ENCODE results near the gene KLF1. TPM values are rescaled to one million over a fixed set of nuclear protein-coding genes. Genes with fewer than 3 reads are reported as not detected.

The KLF1 gene
- total RNA-seq, 4 donors from 2014 or later = not detected

DNA sequence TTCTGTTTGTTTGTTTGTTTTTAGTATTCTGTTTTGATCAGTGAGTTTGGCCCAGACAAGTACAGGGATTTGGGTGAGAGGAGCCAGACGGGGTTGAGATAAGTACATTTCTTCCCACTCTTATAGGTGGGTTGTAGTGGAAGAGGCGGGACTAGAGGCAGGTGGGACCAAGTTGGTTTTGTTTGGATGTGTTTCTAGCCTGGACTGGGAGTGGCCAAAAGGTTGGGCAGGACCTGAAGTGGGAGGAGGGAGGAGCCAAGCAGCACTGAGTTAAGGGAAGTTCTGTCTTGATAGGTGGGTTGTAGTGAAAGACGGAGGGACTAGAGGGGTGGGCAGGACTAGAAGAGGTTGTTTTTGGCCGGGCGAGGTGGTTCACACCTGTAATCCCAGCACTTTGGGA lies 14.7 kb downstream of the KLF1 start:
- TF ChIP-seq POLR2AphosphoS5 (IDR thresholded peaks at IDR 0.05) = no peak
- TF ChIP-seq, protein P1, sequence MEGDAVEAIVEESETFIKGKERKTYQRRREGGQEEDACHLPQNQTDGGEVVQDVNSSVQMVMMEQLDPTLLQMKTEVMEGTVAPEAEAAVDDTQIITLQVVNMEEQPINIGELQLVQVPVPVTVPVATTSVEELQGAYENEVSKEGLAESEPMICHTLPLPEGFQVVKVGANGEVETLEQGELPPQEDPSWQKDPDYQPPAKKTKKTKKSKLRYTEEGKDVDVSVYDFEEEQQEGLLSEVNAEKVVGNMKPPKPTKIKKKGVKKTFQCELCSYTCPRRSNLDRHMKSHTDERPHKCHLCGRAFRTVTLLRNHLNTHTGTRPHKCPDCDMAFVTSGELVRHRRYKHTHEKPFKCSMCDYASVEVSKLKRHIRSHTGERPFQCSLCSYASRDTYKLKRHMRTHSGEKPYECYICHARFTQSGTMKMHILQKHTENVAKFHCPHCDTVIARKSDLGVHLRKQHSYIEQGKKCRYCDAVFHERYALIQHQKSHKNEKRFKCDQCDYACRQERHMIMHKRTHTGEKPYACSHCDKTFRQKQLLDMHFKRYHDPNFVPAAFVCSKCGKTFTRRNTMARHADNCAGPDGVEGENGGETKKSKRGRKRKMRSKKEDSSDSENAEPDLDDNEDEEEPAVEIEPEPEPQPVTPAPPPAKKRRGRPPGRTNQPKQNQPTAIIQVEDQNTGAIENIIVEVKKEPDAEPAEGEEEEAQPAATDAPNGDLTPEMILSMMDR (IDR thresholded peaks at IDR 0.05) = no peak
- no peak for TF ChIP-seq EP300 (IDR thresholded peaks at IDR 0.05)
- TF ChIP-seq POLR2A (IDR thresholded peaks at IDR 0.05) = no peak
- H3K4me3 ChIP-seq = no peak overlapping the region
- no peaks in the 10 kb centered on the region for H3K27me3 ChIP-seq
- peaks cover 21% of the 10 kb centered on the region for H3K36me3 ChIP-seq
- peaks cover 5% of the 10 kb centered on the region for H3K4me1 ChIP-seq
- 73% methylated on average over 5 of the region's 5 CpGs for WGBS
- H3K27ac ChIP-seq = no peak overlapping the region
- no peak for DNase-seq (ENCODE audit: low spot score in 2 of 2)
- H3K9me3 ChIP-seq = no peaks in the 10 kb centered on the region

DNA sequence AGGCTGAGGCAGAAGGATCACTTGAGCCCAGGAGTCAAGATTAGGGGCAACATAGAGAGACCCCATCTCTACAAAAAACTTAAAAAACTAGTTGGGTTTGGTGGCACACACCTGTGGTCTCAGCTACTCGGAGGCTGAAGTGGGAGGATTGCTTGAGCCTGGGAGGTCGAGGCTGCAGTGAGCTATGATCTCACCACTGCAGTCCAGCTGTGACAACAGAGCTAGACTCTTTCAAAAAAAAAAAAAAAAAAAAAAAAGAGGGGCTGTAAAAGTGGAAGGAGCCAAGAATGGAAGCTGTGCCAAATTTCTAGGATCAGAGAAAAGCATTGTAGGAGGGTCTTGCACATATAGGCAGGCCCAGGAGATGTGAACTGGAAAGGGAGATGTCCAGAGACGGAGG lies 15.3 kb downstream of the KLF1 start:
- Histone ChIP-seq H3K27ac (no peak overlapping the region), H3K36me3 (peaks cover 16% of the 10 kb centered on the region), H3K9me3 (no peaks in the 10 kb centered on the region), H3K4me1 (peaks cover 10% of the 10 kb centered on the region), H3K27me3 (no peaks in the 10 kb centered on the region), H3K4me3 (no peak overlapping the region)
- TF ChIP-seq POLR2AphosphoS5 (IDR thresholded peaks at IDR 0.05) = no peak
- TF ChIP-seq EP300 (IDR thresholded peaks at IDR 0.05) = no peak
- TF ChIP-seq, protein P1 (IDR thresholded peaks at IDR 0.05) = no peak
- TF ChIP-seq POLR2A (IDR thresholded peaks at IDR 0.05) = no peak
- DNase-seq (ENCODE audit: low spot score in 2 of 2) = no peak
- WGBS = 82% methylated on average over 3 of the region's 3 CpGs

DNA sequence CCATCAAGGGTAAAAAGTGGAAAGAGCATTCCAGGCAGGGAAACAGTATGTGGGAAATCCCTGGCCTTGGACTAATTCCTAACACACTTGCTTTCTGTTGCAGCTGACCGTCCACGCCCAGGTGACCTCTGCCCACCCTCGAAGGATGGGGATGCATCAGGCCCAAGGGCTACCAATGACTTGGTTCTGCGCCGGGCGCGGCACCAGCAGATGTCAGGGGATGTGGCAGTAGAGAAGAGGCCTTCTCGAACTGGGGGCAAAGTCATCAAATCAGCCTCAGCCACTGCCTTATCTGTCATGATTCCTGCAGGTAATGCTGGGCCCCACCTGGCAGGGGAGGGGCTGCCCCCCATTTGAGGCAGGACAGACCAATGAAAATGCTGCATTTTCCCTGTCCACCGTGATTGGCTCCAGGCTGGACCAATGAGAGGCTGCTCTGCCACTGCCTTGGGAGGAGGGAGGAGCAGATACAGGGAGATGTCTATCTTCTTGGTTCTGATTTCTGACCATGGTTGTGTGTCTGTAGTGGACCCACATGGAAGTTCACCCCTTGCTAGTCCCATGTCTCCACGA lies 18.4 kb downstream of the KLF1 start:
- 93% methylated on average over 10 of the region's 10 CpGs for WGBS
- H3K36me3 ChIP-seq = no peaks in the 10 kb centered on the region
- H3K4me3 ChIP-seq = no peak overlapping the region
- no peaks in the 10 kb centered on the region for H3K9me3 ChIP-seq
- no peak overlapping the region for H3K27ac ChIP-seq
- DNase-seq (ENCODE audit: low spot score in 2 of 2) = no peak
- H3K27me3 ChIP-seq = no peaks in the 10 kb centered on the region
- peaks cover 10% of the 10 kb centered on the region for H3K4me1 ChIP-seq
- TF ChIP-seq, protein P1 (IDR thresholded peaks at IDR 0.05) = no peak
- no peak for TF ChIP-seq POLR2AphosphoS5 (IDR thresholded peaks at IDR 0.05)
- TF ChIP-seq EP300 (IDR thresholded peaks at IDR 0.05) = no peak
- TF ChIP-seq POLR2A (IDR thresholded peaks at IDR 0.05) = no peak

DNA sequence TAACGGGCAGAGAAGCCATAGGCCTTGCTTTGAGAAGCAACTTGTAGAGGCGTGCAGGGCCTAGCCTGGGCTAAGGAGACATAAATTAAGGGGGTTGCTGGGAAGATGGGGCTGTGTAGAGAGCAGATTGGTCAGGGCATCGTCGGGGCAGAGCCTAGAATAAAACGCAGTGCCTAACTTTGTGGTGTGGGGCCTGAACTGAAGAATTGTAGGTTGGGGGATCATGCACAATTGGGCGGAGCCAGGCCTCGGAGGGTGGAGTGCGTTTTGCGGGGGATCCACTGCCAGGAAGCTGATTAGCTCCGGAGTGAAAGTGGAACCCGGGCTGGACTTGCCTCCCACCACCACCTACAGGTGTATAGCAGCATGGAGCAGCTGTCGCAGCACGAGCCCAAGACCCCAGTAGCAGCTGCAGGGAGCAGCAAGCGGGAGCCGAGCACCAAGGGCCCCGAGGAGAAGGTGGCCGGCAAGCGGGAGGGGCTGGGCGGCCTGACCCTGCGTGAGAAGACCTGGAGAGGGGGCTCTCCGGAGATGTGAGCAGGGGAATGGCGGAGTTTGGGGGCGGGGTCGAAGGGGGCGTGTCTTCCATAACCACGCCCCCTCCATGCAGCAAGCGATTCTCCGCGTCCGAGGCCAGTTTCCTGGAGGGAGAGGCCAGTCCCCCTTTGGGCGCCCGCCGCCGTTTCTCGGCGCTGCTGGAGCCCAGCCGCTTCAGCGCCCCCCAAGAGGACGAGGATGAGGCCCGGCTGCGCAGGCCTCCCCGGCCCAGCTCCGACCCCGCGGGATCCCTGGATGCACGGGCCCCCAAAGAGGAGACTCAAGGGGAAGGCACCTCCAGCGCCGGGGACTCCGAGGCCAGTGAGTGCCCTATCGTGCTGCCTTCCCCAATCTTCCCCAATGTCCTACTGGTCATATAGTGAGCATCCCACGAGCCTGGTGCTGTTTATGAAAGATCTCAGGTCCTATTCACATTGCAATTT lies 19.6 kb downstream of the KLF1 start:
- Histone ChIP-seq H3K4me1 (peaks cover 10% of the 10 kb centered on the region), H3K36me3 (no peaks in the 10 kb centered on the region), H3K9me3 (no peaks in the 10 kb centered on the region), H3K4me3 (peak overlapping the region; percentile 46), H3K27ac (no peak overlapping the region), H3K27me3 (no peaks in the 10 kb centered on the region)
- DNase-seq (ENCODE audit: low spot score in 2 of 2) = peak in 1 of 2 donors; percentile 75
- TF ChIP-seq, protein P1 (IDR thresholded peaks at IDR 0.05) = no peak
- TF ChIP-seq POLR2AphosphoS5 (IDR thresholded peaks at IDR 0.05) (no peak), EP300 (IDR thresholded peaks at IDR 0.05) (no peak), POLR2A (IDR thresholded peaks at IDR 0.05) (no peak)
- 9% methylated on average over 31 of the region's 51 CpGs for WGBS

Data from suprapubic skin (tissue), 4 donors.